ENCODE measurements around the gene TTC34. TPM values are rescaled to one million over a fixed set of nuclear protein-coding genes. Genes with fewer than 3 reads are reported as not detected.

The TTC34 gene
- total RNA-seq, 1 donor from 2014 or later: under 0.01 TPM

GRCh38 chr1:2642560-2643413 is 158.7 kb downstream of the TTC34 start:
- TF ChIP-seq CTCF (IDR thresholded peaks at IDR 0.05; ENCODE audit: insufficient read depth, low read length, severe bottlenecking): no peak
- peak; percentile 72 for DNase-seq (ENCODE audit: low read depth)
- FAIRE-seq: no peak
- Histone ChIP-seq H3K4me3 (ENCODE audit: low read depth, low read length) (peak overlapping the region; percentile 75), H3K36me3 (ENCODE audit: control insufficient read depth, insufficient read depth, low read length) (no peaks in the 10 kb centered on the region), H3K27me3 (ENCODE audit: control insufficient read depth, insufficient read depth, low read length) (no peaks in the 10 kb centered on the region)

GRCh38 chr1:2642131-2642559 is 159.3 kb downstream of the TTC34 start:
- Histone ChIP-seq H3K36me3 (ENCODE audit: control insufficient read depth, insufficient read depth, low read length) (no peaks in the 10 kb centered on the region), H3K4me3 (ENCODE audit: low read depth, low read length) (peak overlapping the region; percentile 75), H3K27me3 (ENCODE audit: control insufficient read depth, insufficient read depth, low read length) (no peaks in the 10 kb centered on the region)
- DNase-seq (ENCODE audit: low read depth) (no peak), FAIRE-seq (no peak)
- TF ChIP-seq CTCF (IDR thresholded peaks at IDR 0.05; ENCODE audit: insufficient read depth, low read length, severe bottlenecking): no peak

DNA sequence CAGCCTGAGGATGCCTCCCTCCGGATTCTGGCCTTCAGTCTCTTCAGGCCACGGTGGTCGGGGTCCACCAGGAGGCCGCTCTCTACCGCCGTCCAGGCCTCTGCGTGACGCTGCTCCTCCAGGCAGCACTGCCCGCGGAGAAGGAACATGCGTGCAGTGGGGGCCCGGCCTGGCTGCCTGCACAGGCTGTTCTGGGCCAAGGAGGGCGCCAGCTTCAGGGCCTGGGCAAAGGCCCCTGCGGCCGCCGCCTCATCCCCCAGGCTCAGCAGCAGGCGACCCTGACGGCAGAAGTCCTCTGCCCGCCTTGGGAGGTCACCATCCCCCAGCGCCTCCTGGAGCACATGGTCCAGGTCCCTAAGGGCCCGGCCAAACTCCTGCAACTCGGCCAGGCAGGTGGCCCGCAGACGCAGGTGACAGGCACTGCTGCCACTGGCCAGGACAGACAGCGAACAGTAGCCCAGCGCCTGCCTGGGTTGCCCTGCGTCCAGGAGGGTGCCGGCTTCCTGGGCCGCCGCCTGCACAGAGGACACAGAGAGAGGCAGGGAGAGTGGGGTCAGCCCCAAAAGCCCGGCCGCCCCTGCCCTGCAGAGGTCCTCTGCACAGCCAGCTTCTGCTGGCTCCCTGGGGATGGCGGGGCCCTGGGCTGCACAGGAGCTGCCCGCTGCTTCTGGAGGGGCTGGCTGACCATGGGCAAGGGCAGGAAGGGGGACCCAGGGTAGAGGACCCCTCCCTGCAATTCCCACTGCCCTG is 159.9 kb downstream of the TTC34 start:
- DNase-seq (ENCODE audit: low read depth) (no peak), FAIRE-seq (no peak)

DNA sequence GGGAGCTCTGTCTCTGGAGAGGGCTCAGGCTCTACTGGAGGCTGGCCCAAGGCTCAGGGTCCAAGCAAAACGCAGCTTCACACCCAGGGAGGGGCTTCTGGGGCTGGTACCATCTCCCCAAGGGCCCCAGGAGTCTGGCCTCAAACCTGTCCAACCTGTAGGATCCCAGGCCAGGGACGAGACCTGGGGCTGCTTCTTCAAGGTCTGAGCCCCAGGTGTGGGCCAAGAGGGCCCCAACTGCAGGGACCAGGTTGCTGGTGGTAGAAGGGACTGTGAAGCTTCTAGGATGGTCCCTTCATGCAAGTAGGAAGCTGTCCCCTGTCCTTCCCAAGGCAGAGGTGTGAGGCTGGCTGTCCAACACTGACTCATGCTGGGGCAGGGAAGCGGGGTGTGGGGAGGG is 160.9 kb downstream of the TTC34 start:
- no peak for TF ChIP-seq CTCF (IDR thresholded peaks at IDR 0.05; ENCODE audit: insufficient read depth, low read length, severe bottlenecking)
- FAIRE-seq: no peak
- no peak for DNase-seq (ENCODE audit: low read depth)
- Histone ChIP-seq H3K36me3 (ENCODE audit: control insufficient read depth, insufficient read depth, low read length) (no peaks in the 10 kb centered on the region), H3K27me3 (ENCODE audit: control insufficient read depth, insufficient read depth, low read length) (no peaks in the 10 kb centered on the region), H3K4me3 (ENCODE audit: low read depth, low read length) (no peak overlapping the region)

More for the DNA sequence above, 159.9 kb downstream of the TTC34 start:
- TF ChIP-seq CTCF (IDR thresholded peaks at IDR 0.05; ENCODE audit: insufficient read depth, low read length, severe bottlenecking): no peak
- Histone ChIP-seq H3K27me3 (ENCODE audit: control insufficient read depth, insufficient read depth, low read length) (no peaks in the 10 kb centered on the region), H3K4me3 (ENCODE audit: low read depth, low read length) (peak overlapping the region; percentile 75), H3K36me3 (ENCODE audit: control insufficient read depth, insufficient read depth, low read length) (no peaks in the 10 kb centered on the region)

DNA sequence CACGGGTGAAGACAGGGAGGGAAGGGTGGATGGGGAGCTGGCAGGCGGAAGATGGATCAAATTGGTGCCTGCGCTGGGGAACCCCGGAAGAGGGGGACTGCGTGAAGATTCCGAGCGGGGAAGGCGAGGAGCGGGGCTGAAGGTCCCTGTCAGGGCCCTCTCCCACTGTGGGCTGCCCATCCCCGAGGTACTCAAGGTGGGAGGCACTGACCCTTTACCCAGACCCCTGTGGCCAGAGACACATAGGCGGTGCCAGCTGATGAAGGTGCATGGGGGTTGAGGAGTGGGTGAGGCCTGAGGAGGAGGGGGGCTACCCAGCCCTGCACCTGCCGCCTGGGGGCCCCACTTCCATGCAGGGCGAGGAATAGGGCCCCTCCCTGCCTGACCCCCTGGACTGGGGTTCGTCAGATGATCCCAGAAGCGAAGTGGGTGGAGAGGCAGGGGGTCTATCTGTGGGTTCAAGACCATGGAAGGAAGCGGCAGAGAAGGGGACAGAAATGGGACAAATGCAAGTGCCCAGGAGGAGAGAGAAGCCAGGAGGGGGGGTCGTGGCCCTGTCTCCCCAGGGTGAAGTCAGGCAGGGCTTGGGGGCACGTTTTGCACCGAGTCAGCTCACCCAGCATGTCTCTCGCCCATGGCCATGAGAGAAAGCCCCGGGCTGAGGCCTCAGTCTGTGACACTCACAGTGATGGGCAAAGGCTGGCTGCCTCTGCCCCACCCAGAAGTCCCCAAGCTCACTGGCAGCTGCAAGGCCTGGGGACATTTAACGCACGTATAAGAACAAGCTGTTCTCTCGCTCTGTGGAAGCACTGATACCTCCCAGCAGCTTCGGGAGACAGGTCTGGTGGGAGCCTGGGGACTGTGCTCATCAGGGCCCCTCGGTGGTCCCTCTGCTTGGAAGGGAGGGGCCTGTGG is 161.6 kb downstream of the TTC34 start:
- H3K36me3 ChIP-seq (ENCODE audit: control insufficient read depth, insufficient read depth, low read length): no peaks in the 10 kb centered on the region
- no peaks in the 10 kb centered on the region for H3K27me3 ChIP-seq (ENCODE audit: control insufficient read depth, insufficient read depth, low read length)
- DNase-seq (ENCODE audit: low read depth): no peak
- FAIRE-seq: no peak
- H3K4me3 ChIP-seq (ENCODE audit: low read depth, low read length): no peak overlapping the region
- TF ChIP-seq CTCF (IDR thresholded peaks at IDR 0.05; ENCODE audit: insufficient read depth, low read length, severe bottlenecking): no peak

All from bronchial epithelial cell (primary cell).